Femur (tissue), 1 donor: ENCODE measurements around the gene CARD9.
A peak's percentile ranks its signal among the peaks of the same experiment; 100 is the strongest.
"Not testable (repeated sequence)": the region's sequence is repeated elsewhere in the genome, so short reads cannot be mapped to it uniquely, and the experiment has no call there.

Experiments used
- DNase-seq: peaks from one replicate; pipeline ENCODE4 v3.0.0-alpha.2; 2017

The CARD9 gene

GRCh38 chr9:136361754-136362449 is 11.6 kb downstream of the CARD9 start:
- DNase-seq = no peak

DNA sequence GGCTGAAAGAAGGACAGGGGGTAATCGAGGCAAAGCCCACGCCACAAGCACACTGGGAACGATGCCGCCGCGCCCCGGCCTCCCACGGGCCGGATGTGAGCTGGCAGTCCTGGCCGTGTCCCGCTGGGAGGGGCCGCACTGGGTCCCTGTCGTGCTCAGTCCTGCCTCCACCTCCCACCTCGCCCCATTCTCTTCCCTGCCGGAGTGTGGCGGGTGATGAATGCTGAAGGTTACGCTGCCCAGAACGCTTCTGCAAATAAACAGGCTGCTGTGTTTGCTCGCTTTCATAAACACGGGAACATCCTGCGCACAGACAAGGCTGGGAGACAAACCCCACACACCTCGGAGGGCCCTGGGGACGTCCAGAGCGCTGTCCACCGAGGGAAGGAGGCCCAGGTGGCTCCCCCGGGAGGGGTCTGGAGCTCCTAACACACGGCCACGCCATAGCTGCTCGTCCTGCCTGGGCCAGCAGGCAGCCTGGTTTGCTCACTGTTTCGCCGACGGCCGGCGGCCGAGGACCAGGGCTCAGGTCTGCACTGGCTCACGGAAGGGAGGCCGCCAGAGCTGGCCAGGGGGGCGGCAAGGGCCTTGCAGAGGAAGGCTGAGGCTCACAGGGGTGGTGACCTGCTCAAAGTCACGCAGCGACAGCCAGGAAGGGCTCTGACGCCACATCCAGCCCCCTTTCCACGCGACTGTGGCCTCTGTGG is 12.3 kb downstream of the CARD9 start:
- DNase-seq = peak; percentile 69

DNA sequence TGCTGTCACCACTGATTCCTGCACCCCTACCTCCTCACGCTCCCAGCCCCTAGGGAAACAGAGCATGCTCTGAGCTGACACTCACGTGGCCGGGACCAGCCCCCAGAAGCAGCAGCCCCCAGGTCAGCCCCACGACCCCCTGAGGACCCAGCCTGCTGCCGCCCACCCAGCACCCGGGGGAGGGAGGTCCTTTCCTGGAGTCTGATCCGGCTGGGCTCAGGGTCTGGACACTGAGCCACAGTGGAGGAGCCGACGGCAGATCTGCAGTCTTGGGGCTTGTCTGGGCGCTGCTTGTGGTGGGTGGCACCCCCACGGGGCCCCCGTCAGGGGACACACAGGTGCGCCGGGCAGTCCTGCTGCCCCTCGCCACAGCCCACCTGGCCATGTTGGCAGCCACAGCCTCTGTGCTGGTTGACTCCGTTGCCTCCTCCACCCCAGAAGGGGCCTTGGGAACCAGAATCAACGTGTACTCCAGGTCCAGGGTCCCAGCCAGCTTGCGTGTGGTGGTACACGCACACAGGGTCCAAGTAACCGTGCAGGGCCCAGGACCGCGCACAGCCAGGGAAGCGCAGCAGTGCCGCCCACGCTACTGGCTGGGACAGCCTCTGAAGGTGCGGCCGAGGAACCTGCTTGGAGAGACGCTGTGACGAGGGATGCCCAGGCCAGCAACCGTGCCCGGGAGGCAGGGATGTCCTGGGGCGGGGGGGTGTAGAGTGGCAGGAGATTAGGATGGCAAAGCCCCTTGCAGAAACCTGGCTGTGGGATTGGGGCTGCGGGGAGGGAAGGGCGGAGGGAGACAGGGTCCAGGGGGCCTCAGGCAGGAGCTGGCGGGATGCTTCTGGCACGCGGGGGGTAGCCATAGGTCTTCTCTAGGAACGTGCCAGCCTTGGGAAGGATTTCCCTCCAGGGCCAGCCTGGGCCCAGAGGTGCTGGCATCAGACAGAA is 13.4 kb downstream of the CARD9 start:
- no peak for DNase-seq

- no peak for DNase-seq
These were observed 14.6 kb downstream of the CARD9 start for GRCh38 chr9:136358888-136359287.

DNA sequence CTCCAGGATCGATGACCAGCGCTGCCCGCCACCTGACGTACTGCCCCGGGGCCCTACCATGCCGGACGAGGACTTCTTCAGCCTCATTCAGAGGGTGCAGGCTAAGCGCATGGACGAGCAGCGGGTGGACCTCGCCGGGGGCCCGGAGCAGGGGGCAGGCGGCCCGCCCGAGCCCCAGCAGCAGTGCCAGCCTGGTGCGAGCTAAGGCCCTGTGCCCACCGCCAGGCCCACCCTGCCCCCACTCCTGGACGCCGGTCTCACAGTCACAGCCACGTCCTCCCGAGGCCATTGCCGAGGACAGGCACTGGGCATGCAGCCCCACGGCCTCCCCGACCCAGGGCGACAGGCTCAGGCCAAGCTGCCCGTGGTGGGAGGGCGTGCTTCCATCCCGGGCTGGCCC is 15.5 kb downstream of the CARD9 start:
- DNase-seq = no peak

DNA sequence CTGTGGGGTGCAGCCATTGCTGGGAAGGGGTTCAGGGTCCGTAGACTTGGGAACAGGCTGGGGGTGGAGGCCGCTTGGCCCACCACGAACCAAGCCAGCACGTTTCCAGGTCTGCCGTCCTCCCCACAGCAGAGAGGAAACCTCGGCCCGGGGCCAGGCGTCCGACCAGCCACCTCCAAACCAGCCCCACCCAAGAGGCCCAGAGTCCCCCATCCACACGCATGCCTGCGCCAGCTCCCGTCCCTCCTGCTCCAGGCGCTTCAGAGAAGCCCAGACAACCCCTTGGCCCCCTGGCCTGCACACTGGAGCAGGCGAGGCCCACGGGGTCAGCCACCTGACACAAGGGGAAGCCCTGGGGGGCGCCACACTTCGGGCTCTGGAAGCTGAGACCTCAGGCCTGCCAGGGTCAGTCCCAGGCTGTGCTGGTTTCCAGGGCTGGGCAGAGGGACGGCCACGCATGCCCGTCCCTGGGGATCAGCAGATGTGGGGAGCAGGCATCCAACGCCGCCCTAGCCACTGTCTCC is 16.2 kb downstream of the CARD9 start:
- no peak for DNase-seq

DNA sequence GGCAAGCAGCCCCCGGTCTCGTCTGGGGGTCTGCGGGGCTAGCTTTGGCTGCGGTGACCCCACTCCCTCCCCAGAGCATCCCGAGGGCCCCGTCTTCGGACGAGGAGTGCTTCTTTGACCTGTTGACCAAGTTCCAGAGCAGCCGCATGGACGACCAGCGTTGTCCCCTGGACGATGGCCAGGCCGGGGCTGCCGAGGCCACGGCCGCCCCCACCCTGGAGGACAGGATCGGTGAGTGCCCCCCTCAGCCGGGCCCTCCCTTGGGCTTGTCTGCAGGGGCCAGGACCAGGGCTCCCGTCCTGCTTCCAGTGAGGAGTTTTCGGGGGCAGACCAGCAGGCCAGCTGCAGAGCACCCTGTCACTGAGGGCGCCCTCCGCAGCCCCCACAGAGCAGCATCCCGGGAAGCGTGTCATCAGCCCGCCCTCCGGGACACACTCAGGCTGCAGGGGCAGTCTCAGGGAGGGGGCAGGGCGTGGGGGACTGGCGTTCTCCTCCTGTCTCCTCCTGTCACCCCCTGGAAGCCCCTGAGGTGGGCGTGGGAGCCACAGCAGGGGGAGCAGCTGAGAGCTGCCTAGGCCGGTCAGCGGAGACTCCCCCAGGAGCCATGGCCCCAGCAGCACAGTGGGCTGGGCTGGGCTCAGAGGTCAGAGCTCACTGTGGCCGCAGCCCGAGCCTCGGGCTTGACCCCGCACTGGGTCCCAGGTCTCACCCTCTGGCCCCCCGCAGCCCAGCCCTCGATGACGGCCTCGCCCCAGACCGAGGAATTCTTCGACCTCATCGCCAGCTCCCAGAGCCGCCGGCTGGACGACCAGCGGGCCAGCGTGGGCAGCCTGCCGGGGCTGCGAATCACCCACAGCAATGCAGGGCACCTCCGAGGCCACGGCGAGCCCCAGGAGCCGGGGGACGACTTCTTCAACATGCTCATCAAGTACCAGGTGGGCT is 17.6 kb downstream of the CARD9 start:
- no peak for DNase-seq

- DNase-seq = no peak
These were observed 18.8 kb downstream of the CARD9 start for GRCh38 chr9:136354592-136355085.

GRCh38 chr9:136353757-136354488 is 19.5 kb downstream of the CARD9 start:
- DNase-seq = no peak

GRCh38 chr9:136353088-136353487 is 20.4 kb downstream of the CARD9 start:
- DNase-seq = no peak

- no peak for DNase-seq
These were observed 20.8 kb downstream of the CARD9 start for GRCh38 chr9:136352682-136353081.

GRCh38 chr9:136351868-136352267 is 21.6 kb downstream of the CARD9 start:
- not testable (repeated sequence) for DNase-seq

- no peak for DNase-seq
These were observed 22.1 kb downstream of the CARD9 start for GRCh38 chr9:136351252-136351800.

DNA sequence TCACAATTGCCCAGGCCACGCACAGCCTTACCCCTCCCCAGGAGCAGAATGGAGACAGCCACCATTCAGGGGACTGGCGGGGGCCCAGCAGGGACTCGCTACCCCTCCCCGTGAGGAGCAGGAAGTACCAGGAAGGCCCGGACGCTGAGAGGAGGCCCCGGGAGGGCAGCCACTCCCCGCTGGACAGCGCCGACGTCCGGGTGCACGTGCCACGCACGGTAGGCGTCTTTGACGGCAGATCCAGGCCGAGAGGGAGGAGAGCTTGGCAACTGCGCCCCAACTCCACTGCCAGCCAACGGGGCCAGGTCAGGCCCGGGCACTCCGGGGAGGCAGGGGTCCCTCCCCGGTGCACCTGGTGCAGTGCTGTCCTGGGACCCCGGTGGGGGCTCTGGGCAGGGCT is 23.9 kb downstream of the CARD9 start:
- DNase-seq = no peak

GRCh38 chr9:136348691-136349090 is 24.8 kb downstream of the CARD9 start:
- no peak for DNase-seq

- no peak for DNase-seq
These were observed 25.8 kb downstream of the CARD9 start for GRCh38 chr9:136347472-136348256.

DNA sequence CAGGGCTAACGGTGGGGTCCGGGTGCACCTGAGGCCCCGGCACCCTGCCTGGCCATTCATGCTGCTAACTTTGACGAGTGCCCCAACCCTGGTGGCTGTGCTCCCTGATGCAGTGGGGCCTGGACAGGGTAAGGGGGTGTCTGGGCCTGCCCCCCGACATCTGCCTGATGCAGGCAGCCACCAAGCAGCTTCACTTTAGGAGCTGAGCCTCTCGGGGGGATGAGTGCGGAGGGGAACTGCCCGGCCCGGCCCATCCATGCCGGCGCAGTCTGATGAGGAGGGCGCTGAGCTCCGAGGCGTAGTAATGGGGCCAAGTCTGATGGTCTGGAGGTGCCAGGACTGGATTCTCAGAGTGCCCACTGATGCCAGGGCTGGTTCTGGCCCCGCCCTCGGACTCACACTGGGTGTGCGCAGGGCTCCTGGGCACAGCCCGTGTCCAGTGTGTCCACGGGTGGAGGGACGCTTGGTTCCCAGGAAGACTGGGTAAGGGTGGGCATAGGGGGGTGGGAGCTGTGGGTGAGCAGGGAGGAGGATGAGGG is 26.5 kb downstream of the CARD9 start:
- no peak for DNase-seq

- no peak for DNase-seq
These were observed 27.4 kb downstream of the CARD9 start for GRCh38 chr9:136346157-136346481.

DNA sequence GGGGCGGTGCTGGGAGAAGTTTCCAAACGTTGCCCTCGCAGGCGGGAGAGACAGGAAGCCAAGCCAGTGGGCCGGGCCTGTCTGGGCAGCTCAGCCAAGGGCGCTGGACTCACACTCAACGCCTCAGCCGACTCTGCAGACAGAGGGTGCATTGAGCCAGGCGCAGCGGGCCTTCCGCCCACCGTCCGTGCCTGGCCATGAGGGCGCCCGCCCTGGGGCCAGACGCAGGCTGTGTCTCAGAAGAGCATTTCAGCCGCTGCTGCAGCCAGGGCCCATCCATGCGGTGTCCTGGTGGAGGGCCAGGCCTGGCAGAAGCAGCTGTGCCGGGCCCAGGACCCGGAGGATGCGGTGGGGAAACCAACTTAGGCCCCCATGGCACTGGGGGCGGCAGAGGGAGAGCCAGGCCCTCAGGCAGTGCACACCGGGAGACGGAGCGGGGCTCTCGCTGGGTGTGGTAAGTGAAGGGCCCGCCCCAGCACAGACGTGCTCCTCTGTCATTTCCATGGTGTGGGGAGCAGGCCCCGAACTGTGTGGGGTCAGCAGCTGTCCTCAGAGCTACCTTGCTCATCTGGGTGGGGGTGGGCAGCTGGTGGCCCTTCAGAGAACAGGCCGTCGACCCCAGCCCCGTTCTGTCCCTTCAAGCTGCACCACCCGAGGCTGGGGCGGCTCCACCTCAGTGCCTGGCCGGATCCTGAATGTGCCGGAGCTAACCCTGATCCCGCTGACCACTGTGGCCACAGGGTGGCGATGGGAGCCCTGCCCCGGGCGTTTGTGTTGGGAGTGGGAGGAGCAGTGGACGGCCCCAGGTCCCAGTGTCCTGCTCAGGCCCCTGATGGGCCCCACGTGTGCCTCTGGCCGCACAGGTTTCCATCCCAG is 27.9 kb downstream of the CARD9 start:
- peak; percentile 82 for DNase-seq
